Measurements from ENCODE around the gene CIP2A.

CIP2A gene

GRCh38 chr3:108555966-108556581 is 33.2 kb downstream of the CIP2A start:
- no peak for DNase-seq

- no peak for DNase-seq
These were observed 34.2 kb downstream of the CIP2A start for GRCh38 chr3:108554913-108555571.

GRCh38 chr3:108554229-108554628 is 35.0 kb downstream of the CIP2A start:
- no peak for DNase-seq

- peak; percentile 7 for DNase-seq
These were observed 36.7 kb downstream of the CIP2A start for GRCh38 chr3:108552267-108553159.

- no peak for DNase-seq
These were observed 40.4 kb downstream of the CIP2A start for GRCh38 chr3:108548886-108549285.

- DNase-seq, result no peak
These were observed 40.9 kb downstream of the CIP2A start for GRCh38 chr3:108548304-108548703.

- DNase-seq, result no peak
These were observed 42.5 kb downstream of the CIP2A start for GRCh38 chr3:108546692-108547091.

GRCh38 chr3:108546247-108546646 is 43.0 kb downstream of the CIP2A start:
- no peak for DNase-seq

GRCh38 chr3:108538083-108538482 is 51.2 kb downstream of the CIP2A start:
- DNase-seq, result no peak

- DNase-seq, result no peak
These were observed 60.6 kb downstream of the CIP2A start for GRCh38 chr3:108528459-108529252.

GRCh38 chr3:108527817-108528216 is 61.4 kb downstream of the CIP2A start:
- DNase-seq, result no peak

- DNase-seq, result no peak
These were observed 62.1 kb downstream of the CIP2A start for GRCh38 chr3:108527109-108527508.

GRCh38 chr3:108525971-108526370 is 63.3 kb downstream of the CIP2A start:
- DNase-seq, result no peak

GRCh38 chr3:108525256-108525655 is 64.0 kb downstream of the CIP2A start:
- DNase-seq, result no peak

GRCh38 chr3:108524537-108524936 is 64.7 kb downstream of the CIP2A start:
- no peak for DNase-seq

- DNase-seq, result no peak
These were observed 70.3 kb downstream of the CIP2A start for GRCh38 chr3:108518895-108519294.

- DNase-seq, result no peak
These were observed 72.4 kb downstream of the CIP2A start for GRCh38 chr3:108516881-108517280.

GRCh38 chr3:108513961-108514360 is 75.3 kb downstream of the CIP2A start:
- no peak for DNase-seq

GRCh38 chr3:108512671-108513070 is 76.6 kb downstream of the CIP2A start:
- DNase-seq, result no peak

- no peak for DNase-seq
These were observed 77.7 kb downstream of the CIP2A start for GRCh38 chr3:108511490-108511889.

GRCh38 chr3:108511055-108511454 is 78.2 kb downstream of the CIP2A start:
- DNase-seq, result no peak

- no peak for DNase-seq
These were observed 78.7 kb downstream of the CIP2A start, which contains the start of gene MYH15 for GRCh38 chr3:108510496-108510895. Gene MYH15 (minus strand): TSS chr3:108510596. CDS start chr3:108510530, 66 bp downstream.

GRCh38 chr3:108509871-108510270 is 79.4 kb downstream of the CIP2A start:
- no peak for DNase-seq
